ENCODE data around the gene EMC6. TPM values are rescaled to one million over a fixed set of nuclear protein-coding genes. Genes with fewer than 3 reads are reported as not detected.

Gene EMC6
- total RNA-seq, 4 donors from 2014 or later, result 12.6 to 23.4 (median 18.9) TPM

DNA sequence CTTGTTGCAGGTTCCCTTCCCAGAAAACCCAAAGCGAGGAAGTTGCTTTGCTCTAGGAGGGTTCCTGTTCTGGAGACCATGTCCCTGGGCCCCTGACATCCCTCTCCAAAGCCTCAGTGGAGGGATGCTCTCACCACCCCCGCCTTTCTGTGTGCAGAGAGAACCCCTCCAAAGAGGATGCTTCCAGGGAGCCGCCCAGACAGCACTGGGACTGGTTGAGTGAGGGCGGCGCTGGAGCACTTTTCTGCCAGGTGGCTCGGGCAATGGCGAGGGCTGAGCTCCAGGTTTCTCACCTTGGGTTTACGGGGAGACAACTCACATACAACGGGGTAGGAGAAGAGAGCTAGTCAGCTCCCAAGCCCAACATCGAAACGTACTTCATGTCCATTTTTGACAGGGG lies 7.3 kb downstream of the EMC6 start:
- H3K36me3 ChIP-seq, result peaks cover 0 to 22% (median 0%) of the 10 kb centered on the region in 3 donors
- H3K27me3 ChIP-seq, result peaks cover 0 to under 1% of the 10 kb centered on the region in 2 donors
- H3K4me1 ChIP-seq, result no peaks in the 10 kb centered on the region
- no peak overlapping the region for H3K4me3 ChIP-seq
- H3K9me3 ChIP-seq, result no peaks in the 10 kb centered on the region
- TF ChIP-seq, protein P1, sequence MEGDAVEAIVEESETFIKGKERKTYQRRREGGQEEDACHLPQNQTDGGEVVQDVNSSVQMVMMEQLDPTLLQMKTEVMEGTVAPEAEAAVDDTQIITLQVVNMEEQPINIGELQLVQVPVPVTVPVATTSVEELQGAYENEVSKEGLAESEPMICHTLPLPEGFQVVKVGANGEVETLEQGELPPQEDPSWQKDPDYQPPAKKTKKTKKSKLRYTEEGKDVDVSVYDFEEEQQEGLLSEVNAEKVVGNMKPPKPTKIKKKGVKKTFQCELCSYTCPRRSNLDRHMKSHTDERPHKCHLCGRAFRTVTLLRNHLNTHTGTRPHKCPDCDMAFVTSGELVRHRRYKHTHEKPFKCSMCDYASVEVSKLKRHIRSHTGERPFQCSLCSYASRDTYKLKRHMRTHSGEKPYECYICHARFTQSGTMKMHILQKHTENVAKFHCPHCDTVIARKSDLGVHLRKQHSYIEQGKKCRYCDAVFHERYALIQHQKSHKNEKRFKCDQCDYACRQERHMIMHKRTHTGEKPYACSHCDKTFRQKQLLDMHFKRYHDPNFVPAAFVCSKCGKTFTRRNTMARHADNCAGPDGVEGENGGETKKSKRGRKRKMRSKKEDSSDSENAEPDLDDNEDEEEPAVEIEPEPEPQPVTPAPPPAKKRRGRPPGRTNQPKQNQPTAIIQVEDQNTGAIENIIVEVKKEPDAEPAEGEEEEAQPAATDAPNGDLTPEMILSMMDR (IDR thresholded peaks at IDR 0.05), result no peak
- TF ChIP-seq EP300 (IDR thresholded peaks at IDR 0.05), result no peak
- TF ChIP-seq POLR2A (IDR thresholded peaks at IDR 0.05), result no peak
- 90% methylated on average over 10 to 11 of the region's 11 CpGs for WGBS, 2 donors
- H3K27ac ChIP-seq, result no peak overlapping the region
- DNase-seq (ENCODE audit: low spot score in 2 of 2), result no peak

DNA sequence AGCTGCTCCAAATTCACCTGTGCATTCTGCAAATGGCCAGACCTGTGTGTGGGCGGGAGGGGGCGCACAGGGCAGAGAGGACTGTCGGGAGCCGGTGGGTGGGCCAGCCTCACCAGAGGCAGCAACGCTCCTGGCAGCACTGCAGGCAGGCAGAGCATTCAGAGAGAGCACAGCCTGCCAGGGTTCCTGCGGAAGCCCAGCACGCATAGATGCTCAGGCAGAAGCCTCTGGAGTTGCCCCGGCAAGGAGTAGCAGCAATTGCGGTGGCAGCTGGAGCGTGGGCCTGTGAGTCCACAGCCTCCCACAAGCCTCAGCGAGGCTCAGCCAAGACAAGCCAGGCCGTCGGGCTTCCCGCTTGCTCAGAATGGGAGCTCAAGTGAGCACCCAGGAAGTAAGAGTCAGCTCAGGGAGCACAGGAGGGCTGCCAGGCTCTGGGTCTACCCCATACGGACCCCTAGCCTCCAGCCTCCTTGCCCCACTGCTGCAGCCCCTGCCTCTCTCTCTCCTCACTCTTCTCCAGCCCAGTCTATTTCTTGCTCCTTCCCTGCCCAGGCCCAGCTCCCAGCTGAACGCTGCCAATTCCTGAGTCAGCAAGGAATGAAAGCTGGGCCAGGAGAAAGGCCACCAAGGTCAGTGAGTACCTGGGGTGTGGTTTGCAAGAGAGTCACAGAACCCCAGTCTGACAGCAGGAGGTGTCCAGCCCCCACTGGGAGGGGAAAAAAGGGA lies 9.6 kb downstream of the EMC6 start:
- 34 to 52% methylated on average over 12 to 16 of the region's 16 CpGs for WGBS, 2 donors
- no peak for DNase-seq (ENCODE audit: low spot score in 2 of 2)
- Histone ChIP-seq H3K4me1 (peaks cover 0 to 4% (median 0%) of the 10 kb centered on the region in 4 donors), H3K27ac (no peak overlapping the region), H3K9me3 (no peaks in the 10 kb centered on the region), H3K36me3 (peaks cover 0 to 5% (median 0%) of the 10 kb centered on the region in 3 donors), H3K4me3 (no peak overlapping the region), H3K27me3 (peaks cover 0 to 14% of the 10 kb centered on the region in 2 donors)
- TF ChIP-seq, protein P1 (IDR thresholded peaks at IDR 0.05), result no peak
- TF ChIP-seq POLR2A (IDR thresholded peaks at IDR 0.05) (no peak), EP300 (IDR thresholded peaks at IDR 0.05) (no peak)

DNA sequence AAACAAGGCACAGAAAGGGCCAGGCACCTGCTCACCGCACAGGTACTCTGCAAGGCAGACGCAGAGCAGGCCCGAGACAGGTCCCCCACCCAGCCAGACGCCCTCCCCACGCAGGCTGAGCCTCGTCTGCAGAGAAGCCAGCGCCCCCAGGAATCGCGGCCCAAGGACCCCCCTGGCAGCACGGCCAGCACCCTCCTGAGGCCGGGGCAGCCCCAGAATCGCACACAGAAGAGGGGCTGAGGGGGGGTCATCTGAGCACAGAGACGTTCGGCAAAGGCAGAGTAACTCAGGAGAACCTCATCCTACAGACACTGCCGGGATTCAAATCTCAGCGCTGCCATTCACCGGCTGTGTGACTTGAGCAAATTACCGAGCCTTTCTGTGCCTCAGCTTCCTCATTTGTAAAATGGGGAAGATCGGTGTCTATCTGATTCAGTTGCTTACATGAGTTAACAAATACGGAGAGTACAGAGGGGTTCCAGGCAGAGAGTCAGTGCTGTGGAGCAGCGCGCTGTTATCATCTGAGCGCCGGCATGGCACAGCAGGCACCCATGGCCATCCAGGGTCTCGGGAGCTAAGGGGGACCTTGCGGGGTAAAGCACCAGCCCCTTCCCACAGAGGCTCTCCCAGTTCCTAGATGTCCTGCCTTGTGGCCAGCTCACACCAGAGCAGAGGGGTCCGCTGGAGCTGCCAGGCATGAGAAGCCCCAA lies 10.4 kb downstream of the EMC6 start:
- H3K9me3 ChIP-seq, result no peaks in the 10 kb centered on the region
- peaks cover 0 to 4% (median 0%) of the 10 kb centered on the region in 4 donors for H3K4me1 ChIP-seq
- no peak for DNase-seq (ENCODE audit: low spot score in 2 of 2)
- TF ChIP-seq EP300 (IDR thresholded peaks at IDR 0.05) (no peak), POLR2A (IDR thresholded peaks at IDR 0.05) (no peak)
- TF ChIP-seq, protein P1 (IDR thresholded peaks at IDR 0.05), result no peak
- no peak overlapping the region for H3K4me3 ChIP-seq
- no peak overlapping the region for H3K27ac ChIP-seq
- H3K36me3 ChIP-seq, result no peaks in the 10 kb centered on the region
- H3K27me3 ChIP-seq, result peaks cover 0 to 18% of the 10 kb centered on the region in 2 donors
- WGBS, 2 donors, result 78 to 85% methylated on average over 27 of the region's 27 CpGs

DNA sequence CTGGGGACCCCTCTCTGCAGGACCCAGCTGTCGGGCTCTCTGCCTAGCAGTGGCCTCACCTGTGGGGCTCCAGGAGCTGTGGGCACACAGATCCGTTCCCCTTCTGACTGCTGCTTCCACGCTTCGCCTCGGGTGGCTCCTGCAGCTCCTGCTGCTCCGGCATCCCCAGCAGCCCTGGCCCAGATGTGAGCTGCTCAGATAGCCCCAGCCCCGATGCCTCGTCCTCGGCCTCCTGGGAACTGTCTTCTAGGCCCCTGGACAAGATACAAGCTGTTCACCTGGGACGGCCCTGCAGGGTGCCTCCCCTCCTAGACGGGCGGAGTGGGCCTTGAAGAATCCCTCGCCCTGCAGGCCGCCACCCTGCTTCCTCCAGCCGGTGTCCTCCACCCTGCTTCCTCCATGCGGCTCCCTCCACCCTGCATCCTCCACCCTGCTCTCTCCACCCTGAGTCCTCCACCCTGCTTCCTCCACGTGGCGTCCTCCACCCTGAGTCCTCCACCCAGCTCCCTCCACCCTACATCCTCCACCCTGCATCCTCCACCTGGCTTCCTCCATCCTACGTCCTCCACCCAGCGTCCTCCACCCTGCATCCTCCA lies 11.0 kb downstream of the EMC6 start:
- Histone ChIP-seq H3K36me3 (no peaks in the 10 kb centered on the region), H3K4me1 (peaks cover 0 to 4% (median 0%) of the 10 kb centered on the region in 4 donors), H3K27ac (no peak overlapping the region), H3K4me3 (no peak overlapping the region), H3K9me3 (no peaks in the 10 kb centered on the region), H3K27me3 (peaks cover 0 to 24% of the 10 kb centered on the region in 2 donors)
- no peak for TF ChIP-seq EP300 (IDR thresholded peaks at IDR 0.05)
- no peak for TF ChIP-seq POLR2A (IDR thresholded peaks at IDR 0.05)
- TF ChIP-seq, protein P1 (IDR thresholded peaks at IDR 0.05), result no peak
- DNase-seq (ENCODE audit: low spot score in 2 of 2), result no peak
- 55 to 62% methylated on average over 20 of the region's 20 CpGs for WGBS, 2 donors
